ENCODE data around the gene LOXL3.

GRCh38 chr2:74573747-74574562, 20.2 kb upstream of the LOXL3 start:
- TF ChIP-seq CTCF (IDR thresholded peaks at IDR 0.05) (no peak), EZH2 (IDR thresholded peaks at IDR 0.05; ENCODE audit: borderline replicate concordance, insufficient read depth, low read depth, low read length, poor library complexity, severe bottlenecking) (no peak)
